Measurements from ENCODE around the gene PPP6C. TPM values are rescaled to one million over a fixed set of nuclear protein-coding genes. Genes with fewer than 3 reads are reported as not detected.

PPP6C gene
- polyA plus RNA-seq, 1 experiment, result 7.7 TPM

- H3K27me3 ChIP-seq (ENCODE audit: control insufficient read depth, insufficient read depth, low read length), result no peaks in the 10 kb centered on the region
- POLR2A ChIA-PET, result interaction anchor here (0.6 kb wide), 1 partner anchor 11 kb away, joined by 5 read pairs; no protein-coding TSS in a partner anchor
- H3K36me3 ChIP-seq (ENCODE audit: control insufficient read depth, insufficient read depth, low read length), result no peaks in the 10 kb centered on the region
- CTCF ChIA-PET, result interaction anchor here (0.6 kb wide), 1 partner anchor 432 kb away, joined by 3 read pairs; no protein-coding TSS in a partner anchor
- no peak for TF ChIP-seq CTCF (IDR thresholded peaks at IDR 0.05; ENCODE audit: insufficient read depth, low read depth, low read length)
- H3K4me3 ChIP-seq (ENCODE audit: low read depth, low read length), result no peak overlapping the region
- peak; percentile 82 for DNase-seq (ENCODE audit: low read depth)
Measured at GRCh38 chr9:125106285-125106893, 83.2 kb downstream of the PPP6C start.

- Histone ChIP-seq H3K36me3 (ENCODE audit: control insufficient read depth, insufficient read depth, low read length) (no peaks in the 10 kb centered on the region), H3K27me3 (ENCODE audit: control insufficient read depth, insufficient read depth, low read length) (no peaks in the 10 kb centered on the region), H3K4me3 (ENCODE audit: low read depth, low read length) (no peak overlapping the region)
- no peak for TF ChIP-seq CTCF (IDR thresholded peaks at IDR 0.05; ENCODE audit: insufficient read depth, low read depth, low read length)
- ChIA-PET CTCF (no interaction called here), POLR2A (no interaction called here)
- no peak for DNase-seq (ENCODE audit: low read depth)
Measured at GRCh38 chr9:125103770-125104460, 85.7 kb downstream of the PPP6C start.

- CTCF ChIA-PET, result interaction anchor here (1.1 kb wide), 1 partner anchor 41 kb away, joined by 5 read pairs; the partner anchor contains the start of gene SCAI
- TF ChIP-seq CTCF (IDR thresholded peaks at IDR 0.05; ENCODE audit: insufficient read depth, low read depth, low read length), result no peak
- Histone ChIP-seq H3K27me3 (ENCODE audit: control insufficient read depth, insufficient read depth, low read length) (no peaks in the 10 kb centered on the region), H3K4me3 (ENCODE audit: low read depth, low read length) (no peak overlapping the region), H3K36me3 (ENCODE audit: control insufficient read depth, insufficient read depth, low read length) (no peaks in the 10 kb centered on the region)
- POLR2A ChIA-PET, result no interaction called here
- no peak for DNase-seq (ENCODE audit: low read depth)
Measured at GRCh38 chr9:125103021-125103420, 86.6 kb downstream of the PPP6C start.

- DNase-seq (ENCODE audit: low read depth), result no peak
- no peak for TF ChIP-seq CTCF (IDR thresholded peaks at IDR 0.05; ENCODE audit: insufficient read depth, low read depth, low read length)
- POLR2A ChIA-PET, result no interaction called here
- Histone ChIP-seq H3K4me3 (ENCODE audit: low read depth, low read length) (no peak overlapping the region), H3K27me3 (ENCODE audit: control insufficient read depth, insufficient read depth, low read length) (no peaks in the 10 kb centered on the region), H3K36me3 (ENCODE audit: control insufficient read depth, insufficient read depth, low read length) (no peaks in the 10 kb centered on the region)
- CTCF ChIA-PET, result interaction anchor here (1.4 kb wide), 1 partner anchor 8 kb away, joined by 3 read pairs; no protein-coding TSS in a partner anchor
Measured at GRCh38 chr9:125100822-125101221, 88.8 kb downstream of the PPP6C start.

- DNase-seq (ENCODE audit: low read depth), result no peak
- POLR2A ChIA-PET, result no interaction called here
- no peak for TF ChIP-seq CTCF (IDR thresholded peaks at IDR 0.05; ENCODE audit: insufficient read depth, low read depth, low read length)
- CTCF ChIA-PET, result interaction anchor here (0.6 kb wide), 1 partner anchor 144 kb away, joined by 3 read pairs; no protein-coding TSS in a partner anchor
- Histone ChIP-seq H3K4me3 (ENCODE audit: low read depth, low read length) (no peak overlapping the region), H3K27me3 (ENCODE audit: control insufficient read depth, insufficient read depth, low read length) (no peaks in the 10 kb centered on the region), H3K36me3 (ENCODE audit: control insufficient read depth, insufficient read depth, low read length) (no peaks in the 10 kb centered on the region)
Measured at GRCh38 chr9:125099816-125100215, 89.8 kb downstream of the PPP6C start.

Data from BJ (cell line).